Astrocyte (in vitro differentiated cells and primary cell): ENCODE results near the gene ADAMTS16.

ENCODE experiments used
- CTCF ChIP-seq: IDR thresholded peaks from 2 replicates; pipeline ENCODE4 v1.5.1; 2011; ENCODE audit warnings: low read depth, mild to moderate bottlenecking, inconsistent platforms, low read length, moderate library complexity; ENCODE audit not compliant: insufficient read depth
- EZH2 ChIP-seq: IDR thresholded peaks from 2 replicates; pipeline ENCODE4 v1.6.1; 2012; ENCODE audit warnings: mild to moderate bottlenecking, low read length, inconsistent platforms; ENCODE audit not compliant: insufficient read depth

GRCh38 chr5:5331848-5332247 lies 191.7 kb downstream of the ADAMTS16 start:
- TF ChIP-seq CTCF, result no peak
- TF ChIP-seq EZH2, result no peak
